GM18858 (cell line): ENCODE results near the gene GPR152.
"Not testable (repeated sequence)": the region's sequence is repeated elsewhere in the genome, so short reads cannot be mapped to it uniquely, and the experiment has no call there.

Source experiments
- ATAC-seq: cut with Tn5 transposase; IDR thresholded peaks from one replicate; pipeline ENCODE4 v1.9.1; 2021; ENCODE audit not compliant: unreplicated experiment

GPR152 gene

DNA sequence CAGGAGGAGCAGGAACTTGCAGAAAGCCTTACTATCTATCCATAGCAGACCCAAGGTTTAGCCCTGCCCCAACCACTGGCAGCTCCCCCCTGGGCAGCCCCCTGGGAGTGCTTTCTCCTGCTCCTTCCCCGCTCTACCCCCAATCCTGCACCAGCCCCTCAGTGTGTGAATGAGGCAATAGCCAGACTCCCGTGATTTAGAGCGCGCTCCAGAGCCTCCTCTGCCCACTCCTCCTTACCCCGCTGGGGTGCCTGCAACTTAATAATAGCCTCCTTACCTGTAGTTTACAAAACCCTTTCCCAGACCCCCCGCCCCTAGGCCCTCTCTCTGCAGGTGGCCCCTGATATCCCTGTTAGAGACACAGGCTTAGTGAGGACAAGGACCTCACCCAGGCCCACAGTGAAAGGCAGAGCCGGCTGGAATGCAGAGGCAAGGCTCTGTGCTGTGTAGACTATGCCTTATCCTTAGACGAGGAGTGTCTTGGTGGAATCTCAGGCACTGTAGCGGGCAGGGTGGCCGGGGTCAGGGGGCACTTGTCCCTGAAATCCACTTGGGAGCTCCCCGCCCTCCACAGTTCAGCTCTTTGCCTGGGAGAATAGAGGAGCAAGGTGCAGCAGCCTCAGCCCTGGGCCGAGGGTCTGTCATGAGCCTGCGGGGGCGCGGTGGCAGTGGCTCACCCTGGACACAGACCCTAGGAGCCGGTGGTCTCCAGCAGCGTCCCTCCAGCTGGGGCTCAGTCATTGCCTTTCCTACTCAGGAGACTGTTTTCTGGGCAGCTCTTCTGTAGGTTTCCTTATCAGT is 41.3 kb downstream of the GPR152 start:
- no peak for ATAC-seq

DNA sequence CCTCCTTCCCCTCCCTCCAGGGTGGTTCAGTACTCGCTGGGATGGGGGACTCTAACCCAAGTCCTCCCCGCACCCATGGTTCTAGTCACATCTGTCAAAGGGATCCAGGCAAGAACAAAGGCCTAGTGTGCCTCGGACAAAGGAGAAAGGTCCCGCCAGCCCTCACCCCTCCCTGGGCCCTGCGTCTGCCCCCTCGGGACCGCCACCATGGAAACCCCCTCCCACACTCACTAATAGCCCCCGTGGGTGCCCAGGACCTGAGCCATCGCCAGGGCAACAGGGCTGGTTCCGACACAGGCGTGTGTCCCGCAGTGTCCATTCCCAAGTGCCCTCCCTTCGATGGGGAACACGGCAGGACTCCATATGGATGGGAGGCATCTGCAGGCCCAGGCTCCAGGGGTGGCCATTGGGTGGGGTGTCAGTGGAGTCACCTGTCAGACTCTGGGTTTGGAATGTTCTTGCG is 42.1 kb downstream of the GPR152 start:
- no peak for ATAC-seq

DNA sequence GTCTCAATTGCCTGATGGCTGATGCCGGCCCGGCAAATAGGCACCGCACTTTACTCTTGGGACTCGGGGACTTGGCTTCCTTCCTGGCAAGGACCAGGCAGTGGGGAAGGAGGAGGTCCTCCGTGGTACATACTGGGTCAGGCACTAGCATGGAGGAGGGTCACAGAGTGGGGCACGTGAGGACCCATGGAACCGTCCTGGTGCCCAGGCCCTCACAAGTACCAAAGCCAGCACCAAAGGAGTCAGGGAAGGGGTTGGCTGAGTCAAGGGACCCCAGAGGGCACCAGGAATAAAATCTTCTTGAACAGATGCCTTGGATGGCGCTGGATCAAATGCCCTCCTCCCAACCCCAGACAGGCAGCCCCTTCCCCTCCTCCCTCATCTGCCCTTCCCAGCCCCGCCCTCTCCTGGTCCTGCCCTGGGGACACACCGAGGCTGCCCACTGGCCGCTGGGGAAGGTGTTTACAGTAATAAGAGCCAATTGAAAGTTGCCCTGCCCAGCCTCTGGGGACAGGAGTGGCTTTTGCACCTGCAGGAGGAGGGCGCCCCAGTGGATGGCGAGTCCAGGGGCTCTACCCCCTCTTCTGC is 42.7 kb downstream of the GPR152 start:
- no peak for ATAC-seq

DNA sequence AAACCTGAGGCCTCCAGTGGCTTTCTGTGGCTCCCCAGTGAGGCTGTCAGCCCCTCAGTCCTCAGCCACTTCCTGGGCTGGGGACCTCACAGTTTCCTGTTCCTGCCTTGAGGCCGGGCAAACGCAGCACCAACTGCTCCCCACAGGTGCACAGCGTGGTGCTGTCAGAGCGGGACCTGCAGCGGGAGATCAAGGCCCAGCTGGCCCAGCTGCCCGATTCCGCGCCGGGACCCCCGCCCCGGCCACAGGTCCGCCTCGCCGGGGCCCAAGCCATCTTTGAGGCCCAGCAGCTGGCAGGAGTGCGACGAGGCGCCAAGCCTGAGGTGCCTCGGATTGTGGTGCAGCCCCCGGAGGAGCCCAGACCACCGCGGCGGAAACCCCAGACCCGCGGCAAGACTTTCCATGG is 43.3 kb downstream of the GPR152 start:
- no peak for ATAC-seq

DNA sequence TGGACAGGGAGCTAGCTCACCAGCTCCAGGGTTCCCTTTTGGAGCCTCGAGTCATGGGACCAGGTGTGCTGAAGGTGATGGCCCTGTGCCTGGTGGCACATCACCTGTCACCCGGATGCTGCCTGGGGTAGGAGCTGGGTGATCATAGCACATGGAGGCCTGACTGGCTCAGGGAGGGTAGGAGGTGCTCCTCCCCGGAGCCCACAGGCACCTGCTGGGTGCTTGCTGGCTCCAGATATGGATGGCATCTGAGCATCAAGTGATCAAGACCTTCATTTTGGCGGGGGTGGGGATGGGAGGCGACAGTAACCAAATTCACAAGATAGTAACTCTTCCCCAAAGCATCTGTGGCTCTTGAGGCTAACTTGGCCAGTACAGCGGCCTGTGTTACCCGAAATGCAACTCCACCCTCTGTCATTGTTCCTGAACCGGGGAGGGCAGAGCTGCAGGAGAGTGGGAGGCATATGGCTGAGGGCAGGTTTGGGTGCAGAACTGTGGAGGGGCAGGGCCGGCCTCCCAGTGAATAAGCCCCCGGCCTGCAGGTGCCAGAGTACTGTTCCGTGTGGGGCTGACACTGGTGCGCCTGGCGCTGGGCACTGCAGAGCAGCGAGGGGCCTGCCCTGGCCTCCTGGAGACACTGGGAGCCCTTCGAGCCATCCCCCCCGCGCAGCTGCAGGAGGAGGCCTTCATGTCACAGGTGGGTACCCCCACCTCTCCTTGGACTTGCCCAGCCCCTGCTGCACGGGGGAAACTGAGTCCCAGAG is 43.9 kb downstream of the GPR152 start:
- no peak for ATAC-seq

DNA sequence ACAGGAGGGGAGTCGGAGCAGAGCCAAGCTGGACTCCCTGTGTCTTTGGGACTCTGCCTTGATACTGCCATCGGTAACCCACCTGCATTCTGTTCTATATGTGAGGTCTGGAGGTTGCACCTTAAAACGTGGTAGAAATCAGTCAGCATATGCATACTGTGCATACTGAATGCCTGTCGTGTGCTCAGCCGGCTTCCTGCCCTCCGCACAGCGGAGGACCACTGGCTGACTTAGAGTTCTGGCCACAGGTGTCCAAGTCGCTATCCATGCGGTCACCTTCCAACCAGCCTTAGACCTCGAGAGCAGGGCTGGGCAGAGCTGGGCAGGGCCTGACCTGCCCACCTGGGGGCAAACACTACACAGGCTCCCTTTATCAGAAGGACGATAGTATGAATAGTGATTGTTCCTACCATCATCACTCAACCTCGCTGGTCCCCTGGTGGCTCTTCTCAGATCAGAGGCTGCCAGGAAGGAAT is 44.8 kb downstream of the GPR152 start:
- ATAC-seq: no peak

DNA sequence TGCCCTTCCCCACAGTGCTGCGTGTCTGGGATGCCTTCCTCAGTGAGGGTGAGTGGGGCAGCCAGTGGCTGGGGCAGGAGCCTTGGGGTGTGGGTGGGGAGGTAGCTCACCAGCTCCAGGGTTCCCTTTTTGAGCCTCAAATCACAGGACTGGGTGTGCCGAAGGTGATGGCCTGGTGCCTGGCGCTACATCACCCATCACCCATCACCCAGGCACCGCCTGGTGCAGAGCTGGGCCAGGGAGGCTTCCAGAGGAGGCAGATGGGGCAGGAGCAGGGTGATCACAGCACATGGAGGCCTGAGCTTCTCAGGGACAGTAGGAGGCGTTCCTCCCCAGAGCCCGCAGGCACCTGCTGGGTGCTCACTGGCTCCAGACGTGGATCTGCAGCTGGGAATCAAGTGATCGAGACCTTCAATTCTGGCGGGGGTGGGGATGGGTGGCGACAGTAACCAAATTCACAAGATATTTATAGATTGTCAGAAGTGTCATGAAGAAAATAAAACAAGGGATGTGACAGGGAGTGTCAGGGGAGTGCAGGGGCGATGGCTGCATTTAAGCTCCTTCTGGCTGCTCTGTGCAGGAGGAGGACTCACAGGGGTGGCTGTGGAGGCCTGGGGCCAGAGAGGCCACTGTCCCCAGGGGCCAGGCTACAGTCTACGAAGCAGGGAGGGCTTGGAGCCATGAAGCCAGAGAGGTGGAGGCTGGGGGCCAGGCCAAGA is 45.4 kb downstream of the GPR152 start:
- no peak for ATAC-seq

DNA sequence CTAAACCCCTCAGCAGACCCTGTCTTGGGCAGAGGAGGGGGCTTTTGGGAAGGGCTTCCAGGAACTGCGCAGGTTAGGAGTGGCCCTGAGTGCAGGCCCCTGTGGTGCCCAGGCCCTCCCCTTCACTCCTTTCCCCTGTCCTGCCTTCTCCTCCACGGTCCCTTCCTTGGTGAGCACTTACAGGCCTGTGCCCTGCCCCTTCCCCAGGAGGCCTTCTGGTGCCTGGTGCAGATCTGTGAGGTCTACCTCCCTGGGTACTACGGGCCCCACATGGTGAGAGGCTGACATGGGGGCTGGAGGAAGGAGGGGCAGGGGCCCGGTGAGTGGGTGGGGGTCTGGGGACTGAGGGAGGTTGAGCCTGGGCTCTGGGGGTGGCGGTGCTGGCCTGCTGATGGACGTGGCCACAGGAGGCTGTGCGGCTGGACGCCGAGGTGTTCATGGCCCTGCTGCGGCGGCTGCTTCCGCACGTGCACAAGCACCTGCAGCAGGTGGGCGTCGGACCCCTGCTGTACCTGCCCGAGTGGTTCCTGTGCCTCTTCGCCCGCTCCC is 46.0 kb downstream of the GPR152 start:
- ATAC-seq: no peak

DNA sequence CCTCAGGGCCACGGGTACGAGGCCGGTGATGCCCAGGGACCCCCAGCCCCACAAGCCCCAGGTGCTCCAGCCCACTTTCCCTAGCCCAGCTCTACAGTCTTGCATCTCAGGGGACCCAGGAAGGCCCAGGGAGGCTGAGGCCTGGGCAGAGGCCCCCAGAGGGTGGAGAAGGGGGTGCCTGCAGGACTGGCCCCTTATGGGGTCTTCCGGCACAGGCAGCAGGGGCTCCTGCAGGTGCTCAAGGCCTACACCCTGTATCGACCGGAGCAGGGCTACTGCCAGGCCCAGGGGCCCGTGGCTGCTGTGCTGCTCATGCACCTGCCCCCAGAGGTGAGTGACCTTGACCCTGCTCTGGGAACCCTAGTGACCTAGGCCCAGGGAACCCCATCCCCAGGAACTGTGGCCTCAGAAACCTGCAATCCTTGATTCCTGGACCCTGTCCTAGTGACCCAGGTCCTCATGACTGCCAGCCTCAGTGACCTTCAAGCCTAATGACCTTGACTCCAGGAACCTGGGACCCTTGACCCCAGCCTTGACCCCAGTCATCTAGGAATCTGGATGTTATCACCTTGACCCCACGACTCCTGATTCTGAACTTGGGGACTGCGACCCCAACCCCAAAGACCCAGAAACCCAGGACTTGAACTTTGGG is 46.7 kb downstream of the GPR152 start:
- no peak for ATAC-seq

DNA sequence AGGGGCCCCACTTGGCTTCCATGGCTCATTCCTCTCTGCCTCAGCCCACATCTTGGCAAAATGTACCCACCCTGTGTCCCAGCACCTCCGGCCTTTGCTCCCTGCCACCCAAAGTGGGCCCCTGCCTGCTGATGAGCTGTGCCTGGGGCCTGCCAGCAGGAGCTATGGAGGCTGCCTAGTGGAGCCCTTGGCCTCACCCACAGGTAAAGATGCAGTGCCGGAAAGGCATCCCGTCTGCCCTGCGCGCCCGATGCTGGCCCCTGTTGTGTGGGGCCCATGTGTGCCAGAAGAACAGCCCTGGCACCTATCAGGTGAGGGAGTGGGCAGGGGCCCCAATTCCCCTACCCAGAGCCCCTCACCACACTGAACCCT is 47.3 kb downstream of the GPR152 start:
- no peak for ATAC-seq

DNA sequence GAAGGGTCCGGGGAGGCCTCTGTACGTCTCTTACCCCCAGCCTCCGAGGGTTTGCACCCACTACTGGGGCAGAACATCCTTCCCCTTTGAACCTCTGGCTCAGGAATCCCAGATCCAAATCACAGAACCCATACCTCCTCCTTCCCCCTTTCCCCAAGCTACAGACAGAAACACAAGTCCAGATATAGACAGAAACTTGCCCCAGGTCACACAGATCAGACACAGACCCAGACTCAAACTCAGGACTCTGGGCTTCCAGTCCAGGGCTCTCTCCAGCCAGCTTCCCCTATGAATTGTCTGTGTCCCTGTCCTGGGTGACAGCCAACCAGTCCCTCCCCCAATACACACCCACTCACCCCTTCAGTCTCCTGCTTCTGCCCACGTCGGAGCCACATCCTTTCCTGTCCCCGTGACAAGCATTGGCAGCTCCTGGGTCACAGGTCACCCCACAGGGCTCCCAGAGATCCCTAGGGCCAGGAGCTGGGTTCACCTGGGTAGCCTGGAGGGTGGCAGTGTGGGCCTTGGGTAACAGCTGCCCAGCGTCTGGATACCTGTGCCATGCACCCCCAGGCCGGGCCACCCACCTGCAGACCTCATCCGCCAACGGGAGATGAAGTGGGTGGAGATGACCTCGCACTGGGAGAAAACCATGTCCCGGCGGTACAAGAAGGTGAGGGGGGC is 47.9 kb downstream of the GPR152 start:
- no peak for ATAC-seq

DNA sequence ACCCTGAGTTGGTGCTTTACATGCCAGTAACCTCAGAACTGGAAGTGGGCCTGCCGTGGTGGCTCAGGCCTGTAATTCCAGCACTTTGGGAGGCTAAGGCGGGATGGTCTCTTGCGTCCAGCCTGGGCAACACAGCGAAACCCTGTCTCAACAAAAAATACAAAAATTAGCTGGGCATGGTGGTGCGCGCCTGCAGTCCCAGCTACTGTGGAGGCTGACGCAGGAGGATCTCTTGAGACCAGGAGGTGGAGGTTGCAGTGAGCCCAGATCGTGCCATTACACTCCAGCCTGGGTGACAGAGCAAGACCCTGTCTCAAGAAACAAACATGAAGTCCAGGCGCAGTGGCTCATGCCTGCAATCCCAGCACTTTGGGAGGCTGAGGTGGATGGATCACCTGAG is 49.4 kb downstream of the GPR152 start:
- not testable (repeated sequence) for ATAC-seq

DNA sequence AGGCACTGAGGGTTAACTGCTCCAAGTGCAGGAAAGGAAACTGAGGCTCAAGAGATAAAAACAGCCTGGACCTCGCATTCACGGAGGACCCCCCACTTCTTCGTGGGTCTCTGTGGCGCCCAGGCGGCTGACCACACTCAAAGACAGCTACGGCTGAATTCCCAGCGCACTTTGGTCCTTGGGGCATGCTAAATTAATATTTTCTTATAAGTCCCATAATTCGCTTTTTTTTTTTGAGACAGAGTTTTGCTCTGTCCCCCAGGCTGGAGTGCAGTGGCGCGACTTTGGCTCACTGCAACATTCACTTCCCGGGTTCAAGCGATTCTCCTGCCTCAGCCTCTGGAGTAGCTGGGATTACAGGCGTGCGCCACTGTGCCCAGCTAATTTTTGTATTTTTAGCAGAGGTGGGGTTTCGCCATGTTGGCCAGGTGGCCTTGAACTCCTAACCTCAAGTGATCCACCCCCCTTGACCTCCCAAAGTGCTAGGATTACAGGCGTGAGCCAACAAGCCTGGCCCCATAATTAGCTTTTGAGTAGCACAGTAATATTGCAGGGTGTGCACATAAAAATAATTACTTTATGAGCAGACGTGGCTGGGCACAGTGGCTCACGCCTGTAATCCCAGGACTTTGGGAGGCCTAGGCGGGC is 50.2 kb downstream of the GPR152 start:
- not testable (repeated sequence) for ATAC-seq

DNA sequence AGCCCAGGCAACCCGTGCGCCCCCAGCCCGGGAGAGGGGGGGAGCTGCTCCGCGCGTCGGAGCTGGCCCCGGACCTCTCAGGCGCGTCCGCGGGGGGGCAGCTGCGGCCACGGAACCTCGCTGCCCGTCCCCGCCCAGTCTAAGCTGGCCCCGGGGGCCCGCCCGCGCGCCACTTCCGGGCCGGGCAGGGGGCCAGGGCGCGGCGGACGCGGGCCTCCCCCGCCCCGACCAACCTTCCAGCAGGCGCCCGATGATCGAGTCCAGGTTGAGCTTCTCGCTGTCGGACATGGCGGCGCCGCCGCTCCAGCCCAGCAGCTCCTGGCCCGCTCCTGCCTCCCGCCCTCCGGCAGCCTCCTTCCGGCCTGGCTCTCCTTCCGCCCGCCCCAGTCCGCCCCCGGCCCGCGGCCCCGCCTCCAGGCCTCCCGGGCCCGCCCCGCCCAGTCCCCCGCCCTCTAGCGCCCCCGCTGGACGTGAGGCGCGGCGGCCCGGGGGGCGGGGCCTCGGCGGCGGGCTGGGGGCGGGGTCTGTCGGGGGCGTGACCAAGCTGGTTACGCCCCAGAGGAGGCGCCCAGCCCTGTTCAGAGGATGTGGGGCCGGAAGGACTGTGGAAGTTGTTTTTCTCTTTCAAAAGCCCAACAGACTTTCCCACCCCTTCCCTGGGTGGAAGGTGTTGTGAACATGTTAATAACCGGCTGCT is 50.9 kb downstream of the GPR152 start, which contains the start of gene PPP1CA:
Gene PPP1CA, minus strand, starts transcription at position 364 of the 697 bp plus-strand sequence. Its CDS starts 76 bp downstream, at position 288.
- no peak for ATAC-seq
